Testis (tissue), 3 donors: ENCODE measurements around the gene NOX3. TPM values are rescaled to one million over a fixed set of nuclear protein-coding genes. Genes with fewer than 3 reads are reported as not detected.

ENCODE experiments used
- DNase-seq: peaks from one replicate; pipeline ENCODE4 v3.0.0-alpha.2; 2019
- H3K27ac ChIP-seq, 2 donors: fragments of 200-600 bp; sonication (generic); one replicate each; pipeline ENCODE4 v1.5.1; 2019
- H3K27me3 ChIP-seq: fragments of 200-600 bp; sonication (generic); one replicate; pipeline ENCODE4 v1.5.1; 2019
- H3K36me3 ChIP-seq: fragments of 200-600 bp; sonication (generic); one replicate; pipeline ENCODE4 v1.5.1; 2017; ENCODE audit warnings: low read depth; ENCODE audit errors: missing control alignments
- H3K4me1 ChIP-seq: fragments of 200-600 bp; sonication (generic); one replicate; pipeline ENCODE4 v1.5.1; 2019
- H3K4me3 ChIP-seq, 2 donors: fragments of 200-600 bp; sonication (generic); one replicate each; pipeline ENCODE4 v1.5.1; 2017 to 2019
- H3K9me3 ChIP-seq: fragments of 200-600 bp; sonication (generic); one replicate; pipeline ENCODE4 v1.5.1; 2017
- CTCF ChIP-seq, 3 experiments: fragments of 450-650 bp in 2 of 3; fragments of 200-600 bp in 1 of 3; sonication (generic) in 1 of 3; IDR thresholded peaks; one replicate each; pipeline ENCODE4 v1.5.1; 2016 to 2019; ENCODE audit warnings: antibody characterized with exemption in 3 of 3, mild to moderate bottlenecking in 2 of 3, moderate library complexity in 1 of 3
- POLR2A ChIP-seq: fragments of 450-650 bp; IDR thresholded peaks from one replicate; pipeline ENCODE4 v1.6.1; 2017; ENCODE audit warnings: antibody characterized with exemption, mild to moderate bottlenecking, moderate library complexity
- WGBS, 2 donors: methylation state at CpG; one replicate each; pipeline ENCODE4 v1.1.5; 2018; 5-methylcytosine and 5-hydroxymethylcytosine counted together
- intact Hi-C: fragments of 100-400 bp; cut with DNase I; formaldehyde crosslinking; loops from one replicate; pipeline ENCODE4 v1.15.1; 2023; ENCODE audit warnings: low total_unique reads
- polyA plus RNA-seq: library from polyadenylated mRNA; stranded (reverse); fragments of 350-450 nt; fragmentation: Illumina TruSeq; extraction: RNeasy Lipid Tissue Mini Kit (QIAGEN cat#74804); gene quantifications from one replicate; pipeline ENCODE4 v1.2.3, GENCODE V29; 2014; ENCODE audit warnings: low read depth, low replicate concordance; ENCODE audit not compliant: insufficient read depth
- total RNA-seq, 2 donors: library from RNA; depleted of rRNA; stranded (reverse); fragments of >200 nt; gene quantifications; one replicate each; pipeline ENCODE4 v1.2.3, GENCODE V29; 2016

NOX3 gene
- total and polyA plus RNA-seq, 3 donors from 2014 or later = not detected

- Histone ChIP-seq H3K27ac (no peak overlapping the region), H3K27me3 (no peaks in the 10 kb centered on the region), H3K36me3 (no peaks in the 10 kb centered on the region), H3K4me1 (no peaks in the 10 kb centered on the region), H3K4me3 (no peak overlapping the region), H3K9me3 (no peaks in the 10 kb centered on the region)
- intact Hi-C loops = no loop called here
- DNase-seq = no peak
- TF ChIP-seq CTCF (IDR thresholded peaks at IDR 0.05) (no peak), POLR2A (no peak)
- 88% methylated on average over 8 of the region's 8 CpGs for WGBS, 2 donors
Observed at GRCh38 chr6:155380666-155381332, 74.8 kb downstream of the NOX3 start.

- 91% methylated on average over 3 of the region's 3 CpGs for WGBS, 2 donors
- intact Hi-C loops = no loop called here
Observed at GRCh38 chr6:155378724-155379123, 76.9 kb downstream of the NOX3 start.

GRCh38 chr6:155378276-155378675 is 77.4 kb downstream of the NOX3 start:
- no peak overlapping the region for H3K4me3 ChIP-seq
- no peak for TF ChIP-seq POLR2A
- no peak for TF ChIP-seq CTCF (IDR thresholded peaks at IDR 0.05)
- H3K9me3 ChIP-seq = no peaks in the 10 kb centered on the region
- no peaks in the 10 kb centered on the region for H3K4me1 ChIP-seq
- intact Hi-C loops = no loop called here
- no peaks in the 10 kb centered on the region for H3K36me3 ChIP-seq
- no peak for DNase-seq
- H3K27me3 ChIP-seq = no peaks in the 10 kb centered on the region
- no peak overlapping the region for H3K27ac ChIP-seq

More at GRCh38 chr6:155378724-155379123, 76.9 kb downstream of the NOX3 start:
- Histone ChIP-seq H3K27me3 (no peaks in the 10 kb centered on the region), H3K9me3 (no peaks in the 10 kb centered on the region), H3K27ac (no peak overlapping the region), H3K36me3 (no peaks in the 10 kb centered on the region), H3K4me1 (no peaks in the 10 kb centered on the region), H3K4me3 (no peak overlapping the region)
- no peak for DNase-seq
- no peak for TF ChIP-seq CTCF (IDR thresholded peaks at IDR 0.05)
- TF ChIP-seq POLR2A = no peak

- Histone ChIP-seq H3K27ac (no peak overlapping the region), H3K9me3 (no peaks in the 10 kb centered on the region), H3K27me3 (no peaks in the 10 kb centered on the region), H3K4me3 (no peak overlapping the region), H3K36me3 (no peaks in the 10 kb centered on the region), H3K4me1 (no peaks in the 10 kb centered on the region)
- DNase-seq = no peak
- WGBS, 2 donors = 97 to 100% methylated on average over 1 of the region's 1 CpG
- TF ChIP-seq CTCF (IDR thresholded peaks at IDR 0.05) (no peak), POLR2A (no peak)
- intact Hi-C loops = no loop called here
Observed at GRCh38 chr6:155377061-155377460, 78.6 kb downstream of the NOX3 start.

GRCh38 chr6:155375801-155376200 is 79.8 kb downstream of the NOX3 start:
- no peak for TF ChIP-seq CTCF (IDR thresholded peaks at IDR 0.05)
- TF ChIP-seq POLR2A = no peak
- Histone ChIP-seq H3K36me3 (no peaks in the 10 kb centered on the region), H3K27ac (no peak overlapping the region), H3K9me3 (no peaks in the 10 kb centered on the region), H3K4me1 (no peaks in the 10 kb centered on the region), H3K27me3 (no peaks in the 10 kb centered on the region), H3K4me3 (no peak overlapping the region)
- intact Hi-C loops = no loop called here
- no peak for DNase-seq
- 77 to 83% methylated on average over 2 of the region's 2 CpGs for WGBS, 2 donors
